GM18861 (cell line): ENCODE results near the gene SLC12A9.
A peak's percentile ranks its signal among the peaks of the same experiment; 100 is the strongest.
"Not testable (repeated sequence)": the region's sequence is repeated elsewhere in the genome, so short reads cannot be mapped to it uniquely, and the experiment has no call there.

Experiments
- ATAC-seq: cut with Tn5 transposase; IDR thresholded peaks from one replicate; pipeline ENCODE4 v1.9.1; 2021; ENCODE audit not compliant: unreplicated experiment

Gene SLC12A9, protein sequence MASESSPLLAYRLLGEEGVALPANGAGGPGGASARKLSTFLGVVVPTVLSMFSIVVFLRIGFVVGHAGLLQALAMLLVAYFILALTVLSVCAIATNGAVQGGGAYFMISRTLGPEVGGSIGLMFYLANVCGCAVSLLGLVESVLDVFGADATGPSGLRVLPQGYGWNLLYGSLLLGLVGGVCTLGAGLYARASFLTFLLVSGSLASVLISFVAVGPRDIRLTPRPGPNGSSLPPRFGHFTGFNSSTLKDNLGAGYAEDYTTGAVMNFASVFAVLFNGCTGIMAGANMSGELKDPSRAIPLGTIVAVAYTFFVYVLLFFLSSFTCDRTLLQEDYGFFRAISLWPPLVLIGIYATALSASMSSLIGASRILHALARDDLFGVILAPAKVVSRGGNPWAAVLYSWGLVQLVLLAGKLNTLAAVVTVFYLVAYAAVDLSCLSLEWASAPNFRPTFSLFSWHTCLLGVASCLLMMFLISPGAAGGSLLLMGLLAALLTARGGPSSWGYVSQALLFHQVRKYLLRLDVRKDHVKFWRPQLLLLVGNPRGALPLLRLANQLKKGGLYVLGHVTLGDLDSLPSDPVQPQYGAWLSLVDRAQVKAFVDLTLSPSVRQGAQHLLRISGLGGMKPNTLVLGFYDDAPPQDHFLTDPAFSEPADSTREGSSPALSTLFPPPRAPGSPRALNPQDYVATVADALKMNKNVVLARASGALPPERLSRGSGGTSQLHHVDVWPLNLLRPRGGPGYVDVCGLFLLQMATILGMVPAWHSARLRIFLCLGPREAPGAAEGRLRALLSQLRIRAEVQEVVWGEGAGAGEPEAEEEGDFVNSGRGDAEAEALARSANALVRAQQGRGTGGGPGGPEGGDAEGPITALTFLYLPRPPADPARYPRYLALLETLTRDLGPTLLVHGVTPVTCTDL

DNA sequence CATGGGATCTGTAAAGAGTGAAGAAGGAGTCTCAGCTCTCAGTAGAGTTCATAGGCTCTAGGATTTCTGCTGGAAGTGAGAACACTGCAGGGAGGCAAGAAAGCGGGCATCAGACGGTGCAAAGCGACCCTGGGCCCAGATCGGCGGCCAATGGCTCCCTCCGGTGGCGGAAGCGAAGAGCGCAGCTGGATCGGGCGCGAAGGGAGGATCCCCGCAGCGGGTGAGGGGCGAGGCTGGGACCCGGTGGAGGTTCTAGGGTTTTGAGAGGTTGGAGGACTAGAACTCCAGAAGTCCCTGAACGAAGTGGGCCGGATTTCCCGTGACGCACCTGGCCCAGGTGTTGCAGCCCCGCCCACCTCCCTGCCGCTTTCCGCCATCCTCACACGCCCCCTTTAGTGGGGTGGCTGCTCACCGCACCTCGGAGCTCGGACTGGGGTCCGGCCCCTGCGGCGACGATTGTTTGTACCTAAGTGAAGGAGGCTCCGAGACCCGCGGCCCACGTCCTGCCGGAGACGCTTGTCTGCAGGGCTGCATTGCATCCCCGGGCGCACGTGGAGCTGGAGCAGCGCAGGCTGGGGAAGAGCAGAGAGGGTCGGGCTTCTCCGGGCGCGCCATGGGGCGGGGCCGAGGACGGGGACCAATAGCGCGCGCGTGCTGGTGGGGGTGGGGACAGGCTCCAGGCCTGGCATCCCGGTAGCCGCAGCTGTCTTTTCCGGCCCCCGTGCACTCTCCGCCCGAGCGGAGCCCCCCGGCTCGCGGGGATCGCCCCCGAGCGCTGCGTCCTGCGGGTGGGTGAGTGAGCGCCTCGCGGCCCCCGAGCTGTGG lies at the start of gene SLC12A9:
TSS of gene SLC12A9 (plus strand) at position 666 of the 825 bp plus-strand sequence. CDS start 1,485 bp downstream, outside the sequence.
- ATAC-seq, result peak; percentile 84

DNA sequence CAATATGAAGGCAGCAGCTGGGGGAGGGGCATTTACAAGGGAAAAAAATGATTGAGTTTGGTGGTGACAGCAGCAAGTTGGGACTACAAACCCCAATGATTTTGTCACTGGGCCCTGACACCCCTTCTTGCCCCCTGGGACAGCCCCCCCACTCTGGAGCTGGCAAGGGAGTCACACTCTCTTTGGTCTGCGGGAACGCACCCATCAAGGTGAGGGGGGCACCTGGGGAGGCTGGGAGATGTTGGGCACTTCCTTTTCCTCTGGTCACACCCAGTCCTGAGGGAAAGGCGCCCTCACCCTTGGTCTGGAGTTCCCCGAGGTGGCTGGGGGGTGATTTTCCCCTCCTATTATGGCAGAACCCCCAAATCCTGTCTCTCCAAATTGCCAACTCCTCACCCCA lies 49.6 kb upstream of the SLC12A9 start:
- ATAC-seq, result no peak

DNA sequence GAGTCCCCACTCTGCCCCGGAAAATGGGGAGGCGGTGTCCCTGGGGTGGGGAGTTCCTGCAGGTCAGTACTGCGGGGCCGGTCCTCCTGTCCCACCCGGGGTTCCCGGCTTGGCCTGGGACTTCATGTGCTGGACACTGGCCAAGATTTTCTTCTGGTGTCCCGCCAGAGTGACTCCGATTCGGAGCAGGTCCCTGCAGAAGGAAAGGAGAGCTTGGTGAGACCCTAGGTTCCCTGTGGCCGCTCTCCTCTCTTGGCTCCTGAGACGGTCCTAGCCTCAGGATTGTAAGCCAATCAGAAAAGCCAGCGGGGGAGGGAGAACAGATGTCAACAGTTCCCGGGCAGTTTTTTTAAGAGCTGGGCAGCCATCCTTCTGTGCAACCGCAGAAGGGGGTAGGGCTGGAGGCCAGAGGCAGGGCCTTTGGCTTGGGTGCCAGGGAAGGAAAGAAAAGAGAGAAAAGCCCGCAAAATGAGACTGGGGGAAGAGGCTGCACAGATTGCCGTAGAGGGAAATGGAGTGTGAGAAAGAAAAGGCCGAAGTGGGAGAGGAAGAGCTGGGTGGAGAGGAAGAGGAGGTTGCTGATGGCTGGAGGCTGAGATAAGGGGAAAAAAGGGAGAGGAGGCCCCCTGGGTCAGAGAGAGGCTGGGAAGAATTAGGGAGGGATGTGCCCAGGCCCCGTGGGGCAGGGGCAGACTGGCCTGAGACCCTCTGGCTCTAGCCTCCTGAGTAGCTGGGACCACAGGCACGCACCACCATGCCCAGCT lies 48.9 kb upstream of the SLC12A9 start:
- peak; percentile 97 for ATAC-seq

DNA sequence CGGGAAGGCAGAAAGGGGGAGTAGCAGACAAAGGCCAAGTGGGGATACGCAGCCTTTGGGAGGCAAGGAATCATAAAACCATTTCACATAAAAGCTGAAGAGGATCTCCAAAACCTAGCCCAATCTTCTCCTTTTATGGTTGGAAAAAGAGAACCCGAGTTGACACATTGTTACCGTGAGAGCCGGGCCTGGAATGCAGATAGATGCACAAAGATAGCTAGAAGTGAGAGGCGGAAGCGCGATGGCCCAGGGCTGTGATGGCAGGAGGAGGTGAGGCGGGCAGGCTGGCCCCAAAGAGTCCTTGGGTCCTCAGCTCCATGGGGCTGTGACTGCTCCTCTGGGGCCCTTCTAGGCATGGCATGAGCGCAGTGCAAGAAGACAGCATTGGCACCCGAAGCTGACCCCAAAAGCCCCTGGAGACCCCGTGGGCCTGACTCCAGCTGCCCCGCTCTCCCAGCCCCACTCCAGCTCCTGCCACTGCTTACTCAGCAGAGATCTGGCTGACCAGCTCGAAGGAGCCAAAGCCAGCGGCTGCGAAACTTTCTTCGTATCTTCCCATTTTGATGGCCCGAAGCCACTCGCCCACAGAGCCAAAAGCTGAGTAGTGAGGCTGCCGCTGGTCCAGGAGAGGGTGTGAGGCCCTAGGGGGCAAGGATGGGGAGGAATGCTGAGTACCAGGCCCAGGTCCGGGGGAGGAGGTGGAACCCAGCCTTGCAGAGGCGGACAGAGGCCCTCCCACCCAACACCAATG lies 47.7 kb upstream of the SLC12A9 start:
- no peak for ATAC-seq

DNA sequence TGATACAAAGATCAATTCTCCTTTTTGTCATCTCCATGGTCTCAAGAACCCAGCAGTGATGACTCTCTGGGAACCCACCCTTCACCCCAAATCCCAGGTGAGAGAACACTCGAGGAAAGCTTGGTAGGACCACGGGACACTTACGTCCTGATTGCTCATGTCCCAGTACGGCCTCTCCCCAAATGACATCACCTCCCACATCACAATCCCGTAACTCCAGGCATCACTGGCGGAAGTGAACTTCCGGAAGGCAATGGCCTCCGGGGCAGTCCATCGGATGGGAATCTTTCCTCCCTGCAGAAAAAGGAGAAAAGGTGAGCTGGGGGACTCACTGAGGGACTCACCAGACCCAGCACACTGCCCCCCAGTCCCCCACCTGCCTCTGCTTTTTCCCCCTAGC lies 46.2 kb upstream of the SLC12A9 start:
- ATAC-seq, result no peak

DNA sequence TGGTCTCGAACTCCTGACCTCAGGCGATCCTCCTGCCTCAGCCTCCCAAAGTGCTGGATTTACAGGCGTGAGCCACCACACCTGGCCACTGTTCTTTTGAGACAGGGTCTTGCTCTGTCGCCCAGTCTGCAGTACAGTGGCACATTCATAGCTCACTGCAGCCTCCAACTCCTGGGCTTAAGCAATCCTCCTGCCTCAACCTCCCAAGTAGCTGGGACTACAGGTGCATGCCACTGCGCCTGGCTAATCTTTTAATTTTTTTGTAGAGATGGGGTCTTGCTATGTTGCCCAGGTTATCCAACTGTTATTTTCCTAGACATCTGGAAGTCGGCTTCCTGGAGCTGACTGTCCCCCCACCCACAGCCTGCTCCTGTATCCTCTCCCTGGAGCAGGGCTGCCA lies 45.6 kb upstream of the SLC12A9 start:
- ATAC-seq, result not testable (repeated sequence)

DNA sequence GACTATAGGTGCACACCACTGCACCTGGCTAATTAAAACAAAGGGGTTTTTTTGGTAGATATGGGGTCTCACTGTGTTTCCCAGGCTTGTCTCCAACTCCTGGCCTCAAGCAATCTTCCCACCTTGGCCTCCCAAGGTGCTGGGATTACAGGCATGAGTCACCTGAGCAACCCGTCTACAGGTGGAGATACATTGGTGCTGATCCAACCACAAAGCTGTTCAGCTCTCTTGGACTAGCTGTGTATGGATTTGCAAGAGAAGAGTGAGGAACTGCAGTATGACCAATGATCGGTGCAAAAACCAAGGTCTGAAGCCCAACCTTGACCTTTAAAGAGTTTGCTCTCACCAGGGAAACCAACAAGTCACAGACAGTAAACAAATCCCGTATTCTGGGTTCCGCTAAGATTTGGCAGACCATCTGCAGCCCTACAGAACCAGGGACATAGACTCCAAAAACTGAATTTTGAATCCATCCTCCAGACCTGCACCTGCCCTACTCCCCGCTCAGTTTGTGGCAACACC lies 44.1 kb upstream of the SLC12A9 start:
- no peak for ATAC-seq

DNA sequence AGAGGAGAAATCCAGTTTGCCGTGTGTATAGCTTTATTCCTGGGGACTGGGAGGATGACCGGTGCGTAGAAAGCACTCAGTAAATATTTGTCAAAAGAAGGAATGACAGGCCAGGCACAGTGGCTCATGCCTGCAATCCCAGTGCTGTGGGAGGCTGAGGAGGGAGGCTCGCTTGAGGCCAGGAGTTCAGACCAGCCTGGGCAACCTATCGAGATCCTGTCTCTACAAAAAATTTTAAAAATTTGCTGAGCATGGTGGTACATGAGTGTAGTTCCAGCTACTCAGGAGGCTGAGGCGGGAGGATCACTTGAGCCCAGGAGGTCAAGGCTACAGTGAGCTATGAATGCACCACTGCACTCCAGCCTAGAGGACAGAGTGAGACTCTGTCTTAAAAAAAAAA lies 41.0 kb upstream of the SLC12A9 start:
- no peak for ATAC-seq

DNA sequence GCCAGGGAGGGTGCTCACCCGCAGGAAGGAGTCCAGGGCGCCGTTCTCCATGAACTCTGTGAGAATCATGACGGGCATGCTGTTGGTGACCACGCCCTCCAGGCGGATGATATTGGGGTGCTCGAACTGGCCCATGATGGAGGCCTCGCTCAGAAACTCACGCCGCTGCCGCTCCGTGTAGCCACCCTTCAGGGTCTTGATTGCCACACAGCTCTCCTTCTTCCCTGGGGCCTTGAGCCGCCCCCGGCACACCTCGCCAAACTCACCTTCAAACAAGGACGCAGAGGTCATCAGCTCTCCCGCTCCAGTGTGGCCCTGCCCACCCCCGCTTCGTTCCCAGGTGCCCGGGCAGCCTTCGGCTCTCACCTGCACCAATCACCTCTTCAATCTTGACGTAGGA lies 39.8 kb upstream of the SLC12A9 start:
- no peak for ATAC-seq

DNA sequence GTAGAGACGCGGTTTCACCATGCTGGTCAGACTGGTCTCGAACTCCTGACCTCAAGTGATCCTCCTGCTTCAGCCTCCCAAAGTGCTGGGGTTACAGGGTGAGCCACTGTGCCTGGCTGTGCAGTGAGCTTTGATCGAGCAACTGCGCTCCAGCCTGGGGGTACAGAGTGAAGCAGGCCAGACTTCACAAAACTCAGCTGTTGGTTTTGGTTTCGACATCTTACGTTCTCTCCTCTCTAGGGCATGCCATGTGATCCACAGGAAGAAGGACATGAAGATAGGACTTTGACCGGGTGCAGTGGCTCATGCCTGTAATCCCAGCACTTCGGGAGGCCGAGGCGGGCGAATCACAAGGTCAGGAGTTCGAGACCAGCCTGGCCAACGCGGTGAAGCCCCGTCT lies 36.0 kb upstream of the SLC12A9 start:
- not testable (repeated sequence) for ATAC-seq

DNA sequence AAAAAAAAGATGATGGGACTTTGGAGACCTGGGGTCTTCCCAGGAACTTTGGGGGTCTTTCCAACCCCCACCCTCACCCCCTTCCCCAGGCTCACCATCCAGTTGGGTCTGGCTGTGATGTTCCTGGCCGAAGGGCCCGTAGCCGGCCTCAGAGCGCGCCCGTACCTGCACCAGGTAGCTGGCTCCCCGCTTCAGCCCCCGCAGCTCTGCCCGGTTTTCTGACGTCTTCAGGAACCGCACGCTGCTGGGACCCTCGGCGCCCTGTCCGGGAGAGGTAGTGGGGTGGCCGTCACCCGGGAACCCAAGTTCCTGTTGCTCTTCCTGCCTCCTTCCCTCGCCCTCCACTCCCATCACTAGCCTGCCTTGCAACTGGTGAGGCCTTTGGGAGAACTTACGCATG lies 35.4 kb upstream of the SLC12A9 start:
- ATAC-seq, result no peak

DNA sequence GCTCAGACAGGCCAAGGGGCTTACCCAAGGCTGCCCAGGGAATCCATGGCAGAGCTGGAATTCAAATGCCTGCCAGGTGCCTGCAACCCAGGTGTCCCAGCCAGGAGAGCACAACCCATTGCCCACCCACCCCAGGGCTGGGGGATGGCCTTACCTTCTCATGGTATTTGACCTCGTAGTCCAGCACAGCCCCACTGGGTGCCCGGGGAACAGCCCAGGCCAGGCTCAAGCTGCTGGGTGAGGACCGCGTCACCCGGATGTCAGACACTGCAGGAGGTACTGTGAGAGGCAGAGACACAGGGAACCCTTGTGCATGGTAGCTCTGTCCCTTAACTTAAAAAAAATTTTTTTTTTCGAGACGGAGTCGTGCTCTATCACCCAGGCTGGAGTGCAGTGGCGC lies 34.1 kb upstream of the SLC12A9 start:
- ATAC-seq, result no peak

DNA sequence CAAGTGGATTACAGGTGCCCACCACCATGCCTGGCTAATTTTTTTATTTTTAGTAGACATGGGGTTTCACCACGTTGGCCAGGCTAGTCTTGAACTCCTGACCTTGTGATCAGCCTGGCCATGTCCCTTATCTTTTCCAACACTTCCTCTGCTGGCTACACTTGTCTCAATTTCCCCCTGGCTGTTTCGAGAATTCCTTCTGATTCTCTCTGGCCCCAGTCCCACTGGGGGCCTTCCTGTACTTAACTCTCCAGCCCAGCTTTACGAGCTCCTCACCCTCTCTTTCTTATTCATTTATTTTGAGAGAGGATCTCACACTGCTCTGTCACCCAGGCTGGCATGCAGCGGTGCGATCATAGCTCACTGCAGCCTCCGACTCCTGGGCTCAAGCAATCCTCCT lies 33.7 kb upstream of the SLC12A9 start:
- no peak for ATAC-seq

DNA sequence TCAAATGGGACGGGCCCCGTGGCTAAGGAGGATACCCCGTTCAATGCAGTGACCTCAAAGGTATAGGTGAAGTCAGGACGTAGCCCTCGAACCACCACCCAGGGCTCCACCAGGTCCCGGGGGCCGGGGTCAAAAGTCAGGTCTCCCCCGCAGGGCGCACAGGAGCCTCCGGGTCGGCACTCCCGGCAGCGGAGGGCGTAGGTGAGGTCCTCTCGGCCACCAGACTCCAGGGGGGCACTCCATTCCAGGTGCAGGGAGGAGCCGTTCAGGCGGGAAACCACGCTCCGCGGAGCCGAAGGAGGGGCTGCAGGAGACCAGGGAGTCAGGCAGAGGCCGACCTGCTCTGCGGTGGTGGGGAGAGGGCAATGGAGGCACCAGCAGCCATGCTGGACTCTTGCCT lies 32.9 kb upstream of the SLC12A9 start:
- ATAC-seq, result no peak

DNA sequence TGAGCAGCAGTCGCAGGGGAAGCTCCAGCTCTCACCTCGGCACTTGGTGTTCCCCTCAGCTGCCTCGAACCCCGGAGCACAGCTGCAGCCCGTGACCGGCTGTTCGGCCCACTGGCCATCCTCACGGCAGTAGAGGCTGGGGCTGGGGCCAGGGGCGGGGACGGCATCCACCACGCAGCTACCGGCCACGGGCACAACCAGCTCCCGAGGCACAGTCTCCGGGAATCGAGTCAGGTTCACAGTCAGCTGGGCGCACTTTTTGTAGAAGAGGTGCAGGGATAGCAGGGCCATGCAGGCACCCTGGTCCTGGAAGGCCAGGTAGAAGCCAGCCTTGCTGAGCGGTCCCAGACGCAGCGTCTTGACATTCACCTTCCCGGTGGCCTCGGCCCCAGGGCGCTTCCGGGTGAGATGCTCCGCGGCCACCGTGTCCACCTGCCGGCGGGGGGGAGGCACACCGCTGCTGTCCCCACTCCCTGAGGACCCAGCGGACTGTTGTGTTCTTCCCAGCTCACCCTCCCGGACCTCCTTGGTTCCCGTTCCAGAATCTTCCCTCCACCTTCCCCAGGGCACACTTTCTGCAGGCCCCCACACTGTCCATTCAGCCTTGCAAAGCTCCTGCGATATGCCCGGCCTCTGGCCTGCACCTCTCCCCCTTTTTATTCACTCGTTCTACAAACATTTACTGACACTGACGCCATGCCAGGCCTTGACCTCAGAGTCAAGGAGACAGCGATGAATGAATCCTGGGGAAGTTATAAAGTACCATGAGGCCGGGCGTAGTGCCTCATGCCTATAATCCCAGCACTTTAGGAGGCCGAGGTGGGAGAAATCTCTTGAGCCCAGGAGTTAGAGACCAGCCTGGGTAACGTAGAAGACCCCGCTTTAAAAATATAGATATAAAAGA lies 30.0 kb upstream of the SLC12A9 start:
- ATAC-seq, result no peak

DNA sequence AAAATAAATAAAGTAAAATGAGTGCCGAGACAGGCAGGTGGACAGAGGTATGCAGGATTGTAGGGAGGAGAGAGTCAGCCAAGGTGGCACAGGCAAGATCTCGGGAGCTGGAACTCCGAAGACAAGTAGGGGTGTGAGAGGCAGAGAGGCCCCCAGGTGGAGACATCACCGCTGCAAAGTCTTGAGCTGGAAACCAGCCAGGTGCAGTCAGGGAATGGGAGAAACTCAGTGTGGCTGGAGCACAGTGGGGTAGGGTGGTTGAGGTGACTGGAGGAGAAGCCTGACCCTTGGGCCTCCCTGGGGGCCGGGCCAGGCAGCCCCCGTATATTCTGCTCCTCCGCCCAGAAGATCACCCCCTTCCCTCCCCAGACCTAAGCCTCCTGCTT lies 29.4 kb upstream of the SLC12A9 start:
- no peak for ATAC-seq

DNA sequence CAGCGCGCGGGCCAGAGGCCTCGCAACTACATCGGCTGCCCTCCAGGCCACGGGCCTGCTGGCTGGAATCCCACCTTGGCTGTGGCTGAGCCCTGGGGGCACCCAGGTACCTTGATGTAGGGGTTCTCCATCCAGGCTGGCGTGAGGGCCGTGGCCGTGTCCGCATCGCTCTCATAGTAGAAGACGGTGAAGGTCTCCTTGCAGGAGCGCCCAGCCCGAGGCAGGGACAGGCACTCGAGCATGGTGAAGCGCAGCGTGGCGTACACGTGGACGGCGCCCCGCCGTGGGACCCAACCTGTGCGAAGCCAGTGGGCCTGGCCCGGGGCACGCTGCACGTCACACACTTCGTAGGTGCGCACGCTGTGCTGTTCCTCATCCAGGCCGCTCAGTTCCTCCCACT lies 29.0 kb upstream of the SLC12A9 start:
- ATAC-seq, result no peak

DNA sequence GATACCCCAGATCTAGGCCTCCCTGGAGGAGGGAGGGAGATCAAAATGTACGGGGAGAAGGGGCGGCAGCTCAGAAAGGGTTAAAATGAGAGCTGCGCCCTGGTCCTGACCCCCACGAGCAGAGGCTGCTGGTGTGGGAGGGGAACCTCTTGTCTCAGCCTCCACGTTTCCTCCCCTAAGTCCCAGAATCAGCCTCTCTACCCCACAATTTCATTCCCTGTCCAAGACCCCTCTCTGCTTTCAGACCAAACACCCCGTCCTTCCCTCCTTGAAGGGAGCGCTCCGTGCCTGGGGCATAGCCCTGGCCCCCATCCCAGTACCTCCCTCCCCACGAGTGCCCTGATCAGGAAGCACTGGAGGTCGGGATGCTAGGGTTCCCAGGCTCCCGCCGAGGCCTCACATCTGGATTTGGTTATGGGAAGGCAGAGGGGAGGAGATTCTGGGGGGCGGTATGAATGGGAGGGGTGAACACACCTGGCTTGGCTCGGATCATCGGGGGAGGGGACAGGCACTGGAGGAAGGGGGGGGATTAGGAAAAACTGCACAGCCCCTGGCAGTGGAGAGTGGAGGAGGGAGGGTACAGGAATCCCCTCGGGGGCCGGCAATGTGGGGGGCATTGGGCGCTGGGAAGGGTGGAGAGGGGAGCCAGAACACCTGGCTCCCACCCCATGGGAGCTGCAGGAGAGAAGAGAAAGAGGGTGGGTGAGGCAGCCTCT lies 27.9 kb upstream of the SLC12A9 start:
- ATAC-seq, result no peak
